HepG2 (cell line): ENCODE data around the gene PTPRU. TPM values are rescaled to one million over a fixed set of nuclear protein-coding genes. Genes with fewer than 3 reads are reported as not detected.

Source experiments
- ATAC-seq: fragments of 200-7000 bp; cut with Tn5 transposase; 3 replicates; pipeline ENCODE4 v1.9.1; 2020; ENCODE audit warnings: mild to moderate bottlenecking, moderate library complexity
- BruUV-seq: library from RNA; stranded (reverse); fragments of 400-500 nt; replicated peaks from 2 replicates; lab custom pipeline; 2021; lab: Mats Ljungman, UMichigan
- CTCF ChIA-PET: fragments of 300-600 bp; formaldehyde crosslinking; extraction: SDS; loops from one replicate; lab custom pipeline; 2021; ENCODE audit warnings: low total read pairs, inconsistent platforms, low intra/inter-chr PET ratio; lab: Yijun Ruan, JAX
- POLR2A ChIA-PET: fragments of 350-600 bp; sonication (Branson Sonifier 250); formaldehyde crosslinking; loops from one replicate; lab custom pipeline; 2020; ENCODE audit warnings: antibody characterized with exemption, inconsistent platforms; lab: Yijun Ruan, JAX
- DNase-seq: peaks from one replicate; pipeline ENCODE4 v3.0.0-alpha.2; 2015; ENCODE audit warnings: low spot score
- FAIRE-seq: peaks from 3 replicates; lab custom pipeline; 2011; peaks lifted over from hg19 to GRCh38; lab: Jason Lieb, UNC
- H2AFZ ChIP-seq: one replicate; pipeline ENCODE4 v1.6.1; 2011; ENCODE audit warnings: low read length, inconsistent platforms
- H3K27ac ChIP-seq: fragments of 300-600 bp; 3 replicates; pipeline ENCODE4 v1.8.0; 2011; ENCODE audit warnings: mixed run types, mild to moderate bottlenecking, mixed read lengths, low read length, inconsistent platforms; ENCODE audit not compliant: insufficient read depth; ENCODE audit errors: extremely low read length
- H3K27me3 ChIP-seq, 2 experiments: fragments of 200-600 bp in 1 of 2; 2 replicates in 1 of 2; 3 replicates in 1 of 2; pipeline versions ENCODE4 v1.6.0 to v1.8.0; 2011; ENCODE audit warnings: low read length in 2 of 2, mild to moderate bottlenecking in 2 of 2, moderate library complexity in 2 of 2, inconsistent platforms in 1 of 2; ENCODE audit not compliant: insufficient read depth in 2 of 2, control insufficient read depth in 1 of 2
- H3K36me3 ChIP-seq, 2 experiments: fragments of 200-600 bp in 1 of 2; replicated peaks in 1 of 2; 2 replicates in 1 of 2; 3 replicates in 1 of 2; pipeline versions ENCODE4 v1.5.1 to v1.8.0; 2011; ENCODE audit warnings: low read length in 2 of 2, inconsistent platforms in 1 of 2; ENCODE audit not compliant: insufficient read depth in 2 of 2, control insufficient read depth in 1 of 2
- H3K4me1 ChIP-seq: 2 replicates; pipeline ENCODE4 v1.5.1; 2012; ENCODE audit warnings: low read length, inconsistent platforms; ENCODE audit not compliant: insufficient read depth
- H3K4me2 ChIP-seq: 2 replicates; pipeline ENCODE4 v1.6.0; 2011; ENCODE audit warnings: low read depth, low read length, inconsistent platforms
- H3K4me3 ChIP-seq, 3 experiments: fragments of 200-600 bp in 1 of 3; sonication (generic), shearing (Covaris generic) in 1 of 3; replicated peaks in 1 of 3; 2 replicates each; pipeline ENCODE4 v1.5.1; 2011 to 2016; ENCODE audit warnings: low read length in 3 of 3, inconsistent platforms in 2 of 3, low read depth in 2 of 3, mild to moderate bottlenecking in 2 of 3, control low read depth in 1 of 3, mixed read lengths in 1 of 3; ENCODE audit not compliant: insufficient read depth in 1 of 3
- H3K79me2 ChIP-seq: one replicate; pipeline ENCODE4 v1.6.1; 2011; ENCODE audit warnings: low read length, inconsistent platforms; ENCODE audit not compliant: insufficient read depth
- H3K9ac ChIP-seq: 2 replicates; pipeline ENCODE4 v1.6.0; 2011; ENCODE audit warnings: mild to moderate bottlenecking, low read depth, low read length, inconsistent platforms; ENCODE audit not compliant: insufficient read depth
- H3K9me3 ChIP-seq: 2 replicates; pipeline ENCODE4 v1.5.1; 2012; ENCODE audit warnings: mild to moderate bottlenecking, low read length
- H4K20me1 ChIP-seq: 2 replicates; pipeline ENCODE4 v1.6.0; 2011; ENCODE audit warnings: inconsistent platforms, mild to moderate bottlenecking, low read length, moderate library complexity; ENCODE audit not compliant: insufficient read depth
- CHD2 ChIP-seq: IDR thresholded peaks from 2 replicates; pipeline ENCODE4 v1.6.1; 2011; ENCODE audit warnings: low read depth, low read length, improper control_type of control experiment
- GMEB2 ChIP-seq: IDR thresholded peaks from 2 replicates; pipeline ENCODE4 v1.6.1; 2016; ENCODE audit warnings: missing biosample characterization, missing genetic modification reagents, low read depth
- JUND ChIP-seq: sonication (generic); formaldehyde crosslinking; IDR thresholded peaks from 2 replicates; pipeline ENCODE4 v1.8.0; 2022; ENCODE audit warnings: mild to moderate bottlenecking, missing genetic modification reagents
- KAT8 ChIP-seq: IDR thresholded peaks from 2 replicates; pipeline ENCODE4 v1.6.1; 2016; ENCODE audit warnings: missing genetic modification reagents, missing compliant biosample characterization
- MED1 ChIP-seq: sonication (generic); formaldehyde crosslinking; IDR thresholded peaks from 2 replicates; pipeline ENCODE4 v1.4.0; 2020; ENCODE audit warnings: missing genetic modification reagents
- SP2 ChIP-seq: sonication (generic); formaldehyde crosslinking; IDR thresholded peaks from 2 replicates; pipeline ENCODE4 v1.5.1; 2020; ENCODE audit warnings: mild to moderate bottlenecking, missing genetic modification reagents
- SSRP1 ChIP-seq: IDR thresholded peaks from 2 replicates; pipeline ENCODE4 v1.6.1; 2016; ENCODE audit warnings: control low read depth
- TEAD3 ChIP-seq: optimal IDR thresholded peaks from 2 replicates; pipeline ENCODE3; 2016; ENCODE audit warnings: borderline replicate concordance
- WGBS: methylation state at CpG from one replicate; pipeline ENCODE4 v1.1.6; 2017; ENCODE audit warnings: low lambda C conversion rate; 5-methylcytosine and 5-hydroxymethylcytosine counted together
- in situ Hi-C: cut with HindIII; loops from 2 replicates; pipeline ENCODE4 v1.10.0; 2017; ENCODE audit warnings: low pct_unique_long_range_greater_than_20kb; ENCODE audit not compliant: extremely low pct_ligation_motif_present
- intact Hi-C: fragments of 100-400 bp; cut with micrococcal nuclease; formaldehyde crosslinking; loops from one replicate; pipeline ENCODE4 v1.10.0; 2022; ENCODE audit not compliant: unreplicated experiment
- polyA plus RNA-seq, 8 experiments: library from polyadenylated mRNA; depleted of rRNA in 3 of 8; stranded (reverse) in 7 of 8; unstranded in 1 of 8; fragments of >200 nt; fragmentation: Illumina TruSeq in 4 of 8; extraction: Trizol in 4 of 8; gene quantifications; 2 replicates each; pipeline versions ENCODE4 v1.2.1 to v1.2.3, GENCODE V29; 2011 to 2016; ENCODE audit warnings: low read depth in 4 of 8, missing spikeins in 1 of 8, mixed read lengths in 1 of 8; ENCODE audit not compliant: insufficient read depth in 1 of 8
- total RNA-seq, 5 experiments: library from RNA; depleted of rRNA; stranded (reverse); fragments of >200 nt; fragmentation: Illumina TruSeq; extraction: Trizol; gene quantifications; 2 replicates each; pipeline ENCODE4 v1.2.3, GENCODE V29; 2016; ENCODE audit warnings: low read depth in 1 of 5
- TF ChIP-seq, protein P1 (sequence below): sonication (generic); formaldehyde crosslinking; IDR thresholded peaks from 2 replicates; pipeline ENCODE4 v1.4.0; 2020; ENCODE audit warnings: missing genetic modification reagents
- TF ChIP-seq, protein P2 (sequence below): sonication (generic); formaldehyde crosslinking; IDR thresholded peaks from 2 replicates; pipeline ENCODE4 v1.5.0; 2020; ENCODE audit warnings: mild to moderate bottlenecking, missing genetic modification reagents, moderate library complexity
- TF ChIP-seq, protein P3 (sequence below): sonication (generic); formaldehyde crosslinking; IDR thresholded peaks from 2 replicates; pipeline ENCODE4 v1.4.0; 2020; ENCODE audit warnings: missing genetic modification reagents, borderline replicate concordance
- TF ChIP-seq, protein P4 (sequence below): sonication (generic); formaldehyde crosslinking; IDR thresholded peaks from 2 replicates; pipeline ENCODE4 v1.4.0; 2020; ENCODE audit warnings: missing genetic modification reagents, low read depth, mild to moderate bottlenecking, borderline replicate concordance

The PTPRU gene
- total and polyA plus RNA-seq, 2 of the 13 experiments (the other 11 are each of a cell fraction or from before 2014, with no cell fraction given): 21.6 to 22.3 TPM

DNA sequence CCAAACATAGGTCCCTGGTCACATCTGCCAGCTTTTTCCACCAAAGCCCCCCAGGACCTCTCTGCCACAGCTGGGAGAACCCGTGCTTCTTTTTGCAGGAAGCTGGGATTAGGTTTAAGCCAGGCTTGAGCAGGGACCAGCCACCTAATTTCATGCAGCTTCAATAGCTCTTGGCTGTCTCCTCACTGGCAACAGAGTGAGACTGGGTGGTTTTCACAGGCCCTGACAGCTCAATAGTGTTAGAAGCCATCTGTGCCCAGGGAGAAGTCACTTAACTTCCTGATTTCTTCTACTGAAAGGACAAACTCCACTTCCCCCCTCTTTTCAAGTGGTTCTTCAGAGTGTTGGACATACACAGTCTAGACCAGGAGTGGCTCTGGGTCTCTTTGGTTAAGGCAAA is 34.3 kb upstream of the PTPRU start (continued):
- TF ChIP-seq, protein P1, sequence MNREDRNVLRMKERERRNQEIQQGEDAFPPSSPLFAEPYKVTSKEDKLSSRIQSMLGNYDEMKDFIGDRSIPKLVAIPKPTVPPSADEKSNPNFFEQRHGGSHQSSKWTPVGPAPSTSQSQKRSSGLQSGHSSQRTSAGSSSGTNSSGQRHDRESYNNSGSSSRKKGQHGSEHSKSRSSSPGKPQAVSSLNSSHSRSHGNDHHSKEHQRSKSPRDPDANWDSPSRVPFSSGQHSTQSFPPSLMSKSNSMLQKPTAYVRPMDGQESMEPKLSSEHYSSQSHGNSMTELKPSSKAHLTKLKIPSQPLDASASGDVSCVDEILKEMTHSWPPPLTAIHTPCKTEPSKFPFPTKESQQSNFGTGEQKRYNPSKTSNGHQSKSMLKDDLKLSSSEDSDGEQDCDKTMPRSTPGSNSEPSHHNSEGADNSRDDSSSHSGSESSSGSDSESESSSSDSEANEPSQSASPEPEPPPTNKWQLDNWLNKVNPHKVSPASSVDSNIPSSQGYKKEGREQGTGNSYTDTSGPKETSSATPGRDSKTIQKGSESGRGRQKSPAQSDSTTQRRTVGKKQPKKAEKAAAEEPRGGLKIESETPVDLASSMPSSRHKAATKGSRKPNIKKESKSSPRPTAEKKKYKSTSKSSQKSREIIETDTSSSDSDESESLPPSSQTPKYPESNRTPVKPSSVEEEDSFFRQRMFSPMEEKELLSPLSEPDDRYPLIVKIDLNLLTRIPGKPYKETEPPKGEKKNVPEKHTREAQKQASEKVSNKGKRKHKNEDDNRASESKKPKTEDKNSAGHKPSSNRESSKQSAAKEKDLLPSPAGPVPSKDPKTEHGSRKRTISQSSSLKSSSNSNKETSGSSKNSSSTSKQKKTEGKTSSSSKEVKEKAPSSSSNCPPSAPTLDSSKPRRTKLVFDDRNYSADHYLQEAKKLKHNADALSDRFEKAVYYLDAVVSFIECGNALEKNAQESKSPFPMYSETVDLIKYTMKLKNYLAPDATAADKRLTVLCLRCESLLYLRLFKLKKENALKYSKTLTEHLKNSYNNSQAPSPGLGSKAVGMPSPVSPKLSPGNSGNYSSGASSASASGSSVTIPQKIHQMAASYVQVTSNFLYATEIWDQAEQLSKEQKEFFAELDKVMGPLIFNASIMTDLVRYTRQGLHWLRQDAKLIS (CRISPR knock-in tag): no peak
- no peak for TF ChIP-seq KAT8 (CRISPR knock-in tag)
- no peak for TF ChIP-seq MED1 (CRISPR knock-in tag)
- no peak for TF ChIP-seq SSRP1 (CRISPR knock-in tag)
- TF ChIP-seq, all 625 proteins: peak for 0

DNA sequence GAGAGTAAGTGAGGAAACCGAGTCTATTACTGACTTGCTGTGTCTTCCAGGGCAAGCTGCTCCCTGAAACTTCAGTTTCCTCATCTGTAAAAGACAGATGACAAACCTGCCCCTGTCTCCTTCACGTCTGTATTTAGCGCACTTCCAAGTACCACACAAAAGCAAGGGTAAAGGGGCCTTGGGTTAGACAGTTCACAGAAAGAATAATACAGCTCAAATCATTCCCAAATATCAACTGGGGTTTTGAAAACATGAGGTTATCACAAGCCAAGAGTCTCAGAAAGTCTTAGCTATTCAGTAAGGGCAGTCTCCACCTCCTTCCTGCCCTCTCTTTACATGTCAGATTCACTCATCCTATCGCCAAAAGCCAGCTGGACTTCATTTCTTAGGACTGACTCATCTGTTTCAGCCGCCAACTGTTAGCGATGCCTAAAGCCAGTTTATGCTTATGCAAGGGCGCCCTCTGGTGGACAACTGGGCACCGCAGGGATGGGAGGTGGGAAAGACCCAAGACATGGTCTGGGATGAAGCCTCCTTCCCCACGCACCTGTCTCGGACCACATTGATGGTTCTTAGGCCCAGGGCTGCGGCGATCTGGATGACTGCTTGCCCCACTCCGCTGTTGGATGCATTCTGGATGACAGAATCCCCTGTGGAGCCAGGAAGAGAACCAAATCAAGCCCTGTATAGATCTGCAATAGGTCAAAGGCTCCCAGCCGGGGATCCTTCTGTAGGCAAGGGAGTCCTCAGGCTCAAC is 33.6 kb upstream of the PTPRU start:
- no peaks in the 10 kb centered on the region for H3K27me3 ChIP-seq
- no peaks in the 10 kb centered on the region for H3K79me2 ChIP-seq
- intact Hi-C loops (loop anchor here (1.0 to 5.0 kb wide), 2 partner anchors 170 to 320 kb away; no protein-coding TSS in a partner anchor), in situ Hi-C loops (no loop called here)
- POLR2A ChIA-PET: interaction anchor here (1.1 to 1.5 kb wide), 3 partner anchors 17 to 321 kb away, joined by 5 to 13 read pairs (median 10); partner anchors contain the start of gene SRSF4
- no peaks in the 10 kb centered on the region for H3K9me3 ChIP-seq
- no peak overlapping the region for H3K4me2 ChIP-seq
- H3K27ac ChIP-seq: no peak overlapping the region
- peak; percentile 96 for FAIRE-seq
- 36% methylated on average over 14 of the region's 14 CpGs for WGBS
- H4K20me1 ChIP-seq: no peaks in the 10 kb centered on the region
- BruUV-seq: no TSS peak
- H3K9ac ChIP-seq: no peak overlapping the region
- peaks cover 6% of the 10 kb centered on the region for H3K4me1 ChIP-seq
- no peak overlapping the region for H2AFZ ChIP-seq
- H3K36me3 ChIP-seq: peaks cover 28 to 58% of the 10 kb centered on the region in 2 experiments
- ATAC-seq: peak; percentile 97
- H3K4me3 ChIP-seq: no peak overlapping the region
- DNase-seq: peak; percentile 89
- CTCF ChIA-PET: interaction anchor here (1.8 kb wide), 1 partner anchor 321 kb away, joined by 12 read pairs; no protein-coding TSS in a partner anchor
- TF ChIP-seq GMEB2 (CRISPR knock-in tag) (no peak), TEAD3 (CRISPR knock-in tag) (peak; percentile 84), CHD2 (no peak), SP2 (CRISPR knock-in tag) (no peak), JUND (CRISPR knock-in tag) (peak; percentile 86)
- TF ChIP-seq, protein P2, sequence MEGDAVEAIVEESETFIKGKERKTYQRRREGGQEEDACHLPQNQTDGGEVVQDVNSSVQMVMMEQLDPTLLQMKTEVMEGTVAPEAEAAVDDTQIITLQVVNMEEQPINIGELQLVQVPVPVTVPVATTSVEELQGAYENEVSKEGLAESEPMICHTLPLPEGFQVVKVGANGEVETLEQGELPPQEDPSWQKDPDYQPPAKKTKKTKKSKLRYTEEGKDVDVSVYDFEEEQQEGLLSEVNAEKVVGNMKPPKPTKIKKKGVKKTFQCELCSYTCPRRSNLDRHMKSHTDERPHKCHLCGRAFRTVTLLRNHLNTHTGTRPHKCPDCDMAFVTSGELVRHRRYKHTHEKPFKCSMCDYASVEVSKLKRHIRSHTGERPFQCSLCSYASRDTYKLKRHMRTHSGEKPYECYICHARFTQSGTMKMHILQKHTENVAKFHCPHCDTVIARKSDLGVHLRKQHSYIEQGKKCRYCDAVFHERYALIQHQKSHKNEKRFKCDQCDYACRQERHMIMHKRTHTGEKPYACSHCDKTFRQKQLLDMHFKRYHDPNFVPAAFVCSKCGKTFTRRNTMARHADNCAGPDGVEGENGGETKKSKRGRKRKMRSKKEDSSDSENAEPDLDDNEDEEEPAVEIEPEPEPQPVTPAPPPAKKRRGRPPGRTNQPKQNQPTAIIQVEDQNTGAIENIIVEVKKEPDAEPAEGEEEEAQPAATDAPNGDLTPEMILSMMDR (CRISPR knock-in tag): peak; percentile 99
- TF ChIP-seq, protein P3, sequence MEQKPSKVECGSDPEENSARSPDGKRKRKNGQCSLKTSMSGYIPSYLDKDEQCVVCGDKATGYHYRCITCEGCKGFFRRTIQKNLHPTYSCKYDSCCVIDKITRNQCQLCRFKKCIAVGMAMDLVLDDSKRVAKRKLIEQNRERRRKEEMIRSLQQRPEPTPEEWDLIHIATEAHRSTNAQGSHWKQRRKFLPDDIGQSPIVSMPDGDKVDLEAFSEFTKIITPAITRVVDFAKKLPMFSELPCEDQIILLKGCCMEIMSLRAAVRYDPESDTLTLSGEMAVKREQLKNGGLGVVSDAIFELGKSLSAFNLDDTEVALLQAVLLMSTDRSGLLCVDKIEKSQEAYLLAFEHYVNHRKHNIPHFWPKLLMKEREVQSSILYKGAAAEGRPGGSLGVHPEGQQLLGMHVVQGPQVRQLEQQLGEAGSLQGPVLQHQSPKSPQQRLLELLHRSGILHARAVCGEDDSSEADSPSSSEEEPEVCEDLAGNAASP: 0 out of 2 replicates have a peak, but pooled peaks have one; percentile 62
- TF ChIP-seq, protein P4, sequence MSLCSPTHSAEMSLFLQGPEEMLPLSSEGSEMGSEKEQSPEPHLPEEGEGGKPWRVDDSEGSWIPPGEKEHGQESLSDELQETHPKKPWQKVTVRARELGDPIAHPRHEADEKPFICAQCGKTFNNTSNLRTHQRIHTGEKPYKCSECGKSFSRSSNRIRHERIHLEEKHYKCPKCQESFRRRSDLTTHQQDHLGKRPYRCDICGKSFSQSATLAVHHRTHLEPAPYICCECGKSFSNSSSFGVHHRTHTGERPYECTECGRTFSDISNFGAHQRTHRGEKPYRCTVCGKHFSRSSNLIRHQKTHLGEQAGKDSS (CRISPR knock-in tag): peak; percentile 66; the same call in 1 of the 2 replicates
